ENCODE measurements around the gene SNX25.

Gene SNX25

DNA sequence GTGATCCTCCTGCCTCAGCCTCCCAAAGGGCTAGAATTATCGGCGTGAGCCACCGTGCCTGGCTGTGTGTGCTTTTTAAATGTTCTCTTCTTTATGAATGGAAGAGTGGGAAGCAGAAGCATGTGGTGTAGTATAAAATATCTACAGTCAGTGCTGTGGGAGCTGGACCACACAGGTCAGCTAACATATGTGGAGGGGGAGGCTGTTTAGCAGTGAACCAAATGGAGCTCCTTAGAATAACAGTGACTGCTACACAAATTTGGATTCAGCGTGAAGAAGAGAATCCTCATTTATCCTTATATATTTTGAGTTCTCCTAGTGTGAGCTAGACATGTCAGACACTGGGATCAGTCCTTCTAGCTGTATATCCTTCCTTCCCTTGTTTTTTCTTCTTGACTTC is 3.2 kb downstream of the SNX25 start:
- TF ChIP-seq POLR2A (IDR thresholded peaks at IDR 0.05; ENCODE audit: low read depth, low read length) (no peak), POU2F2 (IDR thresholded peaks at IDR 0.05; ENCODE audit: low read depth, low read length) (no peak), PAX5 (IDR thresholded peaks at IDR 0.05; ENCODE audit: insufficient read depth, low read length, severe bottlenecking) (no peak), POLR2AphosphoS5 (IDR thresholded peaks at IDR 0.05; ENCODE audit: low read depth, low read length) (no peak), TAF1 (IDR thresholded peaks at IDR 0.05; ENCODE audit: low read depth, low read length) (no peak), SPI1 (IDR thresholded peaks at IDR 0.05; ENCODE audit: low read depth, low read length) (no peak)
- no peak for DNase-seq (ENCODE audit: insufficient read length, low spot score)
- FAIRE-seq: no peak

DNA sequence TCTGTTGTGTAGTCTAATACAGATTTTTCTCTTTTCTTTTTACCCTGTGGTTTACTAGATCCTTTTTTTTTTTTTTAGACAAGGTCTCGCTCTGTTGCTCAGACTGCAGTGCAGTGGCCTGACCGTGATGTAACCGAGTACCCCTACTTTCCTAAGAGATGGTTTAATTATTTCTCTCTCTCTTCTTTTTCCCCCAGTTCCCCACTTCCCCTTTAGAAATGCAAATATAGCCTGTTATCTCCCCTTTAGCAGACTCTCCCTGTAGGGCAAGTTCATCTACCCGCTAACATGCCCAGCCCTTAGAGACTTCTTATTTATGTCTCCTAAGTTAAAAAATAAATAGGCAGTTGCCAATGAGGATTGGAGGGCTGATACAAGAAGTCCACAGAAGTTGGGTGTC is 4.5 kb downstream of the SNX25 start:
- FAIRE-seq (no peak), DNase-seq (ENCODE audit: insufficient read length, low spot score) (peak; percentile 39)
- TF ChIP-seq SPI1 (IDR thresholded peaks at IDR 0.05; ENCODE audit: low read depth, low read length): peak; percentile 95
- TF ChIP-seq PAX5 (IDR thresholded peaks at IDR 0.05; ENCODE audit: insufficient read depth, low read length, severe bottlenecking): peak; percentile 88
- TF ChIP-seq TAF1 (IDR thresholded peaks at IDR 0.05; ENCODE audit: low read depth, low read length): no peak
- TF ChIP-seq POU2F2 (IDR thresholded peaks at IDR 0.05; ENCODE audit: low read depth, low read length): 0 out of 2 replicates have a peak, but pooled peaks have one; percentile 45
- TF ChIP-seq POLR2AphosphoS5 (IDR thresholded peaks at IDR 0.05; ENCODE audit: low read depth, low read length): 0 out of 2 replicates have a peak, but pooled peaks have one; percentile 10

DNA sequence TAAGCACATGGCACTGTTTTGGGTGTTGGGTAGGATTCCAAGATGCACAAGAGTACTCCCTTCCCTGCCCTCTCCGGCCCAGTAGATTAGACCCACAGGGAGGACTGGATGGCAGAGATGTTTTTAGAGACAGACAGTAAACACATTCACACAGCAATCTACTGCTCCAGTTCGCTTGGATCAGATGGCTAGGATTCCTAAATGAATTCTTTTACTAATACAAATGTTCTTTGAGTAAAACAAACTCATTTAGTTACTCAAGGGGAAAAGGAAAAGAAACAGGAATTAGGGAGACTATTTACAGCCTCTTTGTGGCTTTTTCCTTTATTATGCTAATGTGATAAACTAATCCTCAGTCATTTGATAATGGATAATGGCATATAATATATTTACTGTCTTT is 5.9 kb downstream of the SNX25 start:
- no peak for FAIRE-seq
- no peak for TF ChIP-seq PAX5 (IDR thresholded peaks at IDR 0.05; ENCODE audit: insufficient read depth, low read length, severe bottlenecking)
- no peak for TF ChIP-seq POU2F2 (IDR thresholded peaks at IDR 0.05; ENCODE audit: low read depth, low read length)
- DNase-seq (ENCODE audit: insufficient read length, low spot score): no peak

DNA sequence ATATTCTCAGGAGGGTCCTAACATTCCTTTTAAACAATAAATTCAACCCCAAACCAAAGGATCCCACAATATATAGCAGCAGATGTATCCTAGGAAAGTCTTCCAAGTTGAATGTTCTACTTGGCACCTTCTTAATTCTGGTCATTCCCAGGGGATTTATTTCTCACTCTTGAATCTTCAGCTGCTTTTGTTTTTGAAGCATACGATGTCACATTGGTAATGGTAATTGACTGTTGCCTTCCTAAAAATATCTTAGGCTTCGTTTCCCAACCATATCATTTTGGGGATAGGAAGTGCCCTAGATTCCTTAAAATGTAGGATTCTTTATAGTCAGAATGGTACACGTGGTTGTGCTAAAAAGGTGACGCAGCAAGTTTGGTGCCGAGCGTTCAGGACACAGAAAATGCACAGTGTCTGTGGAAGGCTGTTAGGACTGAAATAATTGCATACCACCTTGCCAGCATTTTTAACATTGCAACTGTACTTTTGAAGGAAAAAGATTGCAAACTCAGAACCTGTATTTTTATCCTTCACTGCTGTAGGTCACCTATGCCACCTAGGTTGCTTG is 8.1 kb downstream of the SNX25 start:
- TF ChIP-seq TAF1 (IDR thresholded peaks at IDR 0.05; ENCODE audit: low read depth, low read length) (no peak), POU2F2 (IDR thresholded peaks at IDR 0.05; ENCODE audit: low read depth, low read length) (no peak), PAX5 (IDR thresholded peaks at IDR 0.05; ENCODE audit: insufficient read depth, low read length, severe bottlenecking) (no peak)
- FAIRE-seq (no peak), DNase-seq (ENCODE audit: insufficient read length, low spot score) (no peak)

DNA sequence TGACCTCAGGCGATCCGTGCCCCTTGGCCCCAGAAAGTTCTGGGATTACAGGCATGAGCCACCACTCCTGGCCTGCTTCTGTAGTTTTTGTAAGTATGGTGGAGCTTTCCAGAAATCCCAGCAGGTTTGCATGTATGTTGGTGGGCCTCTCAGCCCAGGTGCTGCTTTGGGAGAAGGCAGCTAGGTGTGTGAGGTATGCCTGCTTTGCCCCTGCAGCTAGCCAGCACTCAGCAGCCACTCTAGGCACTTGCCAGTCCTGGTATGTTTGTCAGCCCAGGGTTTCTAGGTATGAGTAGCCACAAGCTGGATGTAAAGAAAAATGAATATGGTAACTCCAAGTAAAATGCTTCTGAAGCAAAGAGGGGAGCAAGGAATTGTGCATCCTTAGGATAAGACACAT is 8.9 kb downstream of the SNX25 start:
- no peak for DNase-seq (ENCODE audit: insufficient read length, low spot score)
- no peak for FAIRE-seq
- TF ChIP-seq POLR2AphosphoS5 (IDR thresholded peaks at IDR 0.05; ENCODE audit: low read depth, low read length): no peak
- TF ChIP-seq PAX5 (IDR thresholded peaks at IDR 0.05; ENCODE audit: insufficient read depth, low read length, severe bottlenecking): no peak
- no peak for TF ChIP-seq SPI1 (IDR thresholded peaks at IDR 0.05; ENCODE audit: low read depth, low read length)
- no peak for TF ChIP-seq POU2F2 (IDR thresholded peaks at IDR 0.05; ENCODE audit: low read depth, low read length)
- TF ChIP-seq TAF1 (IDR thresholded peaks at IDR 0.05; ENCODE audit: low read depth, low read length): no peak

DNA sequence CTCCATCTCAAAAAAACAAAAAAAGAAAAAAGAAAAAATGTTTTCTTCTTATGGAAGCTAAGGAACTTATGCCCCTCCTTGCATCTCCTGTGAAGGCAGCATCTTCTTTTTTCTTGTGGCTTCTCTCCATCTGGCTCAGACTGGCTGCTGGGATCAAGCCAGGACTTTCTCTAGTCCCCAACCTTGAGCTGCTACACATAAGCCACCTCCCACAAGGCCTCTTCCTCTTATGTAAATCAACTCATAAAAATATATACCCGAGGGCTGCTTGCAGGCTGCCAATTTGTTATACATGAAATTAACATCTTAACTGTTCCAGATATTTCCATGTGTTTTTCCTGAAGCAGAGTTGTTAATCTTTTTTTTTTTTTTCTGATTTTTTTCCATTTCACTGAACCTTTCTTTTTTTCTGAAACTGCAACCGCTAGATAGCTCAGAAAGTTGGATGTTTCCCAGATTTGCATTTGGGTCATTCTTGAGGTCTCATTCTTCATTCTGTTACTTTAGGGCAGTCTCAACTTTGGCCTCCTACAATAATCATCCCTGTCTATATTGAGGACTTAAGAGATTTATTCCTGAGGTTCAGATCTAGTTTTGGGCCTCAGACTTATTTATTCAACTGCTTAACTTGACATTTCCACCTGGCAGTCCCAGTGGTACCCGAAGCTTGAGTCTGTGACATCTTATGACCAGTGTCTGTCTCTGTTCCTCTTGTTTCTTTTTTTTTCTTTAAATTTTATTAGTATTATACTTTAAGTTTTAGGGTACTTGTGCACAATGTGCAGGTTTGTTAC is 10.3 kb downstream of the SNX25 start:
- no peak for DNase-seq (ENCODE audit: insufficient read length, low spot score)
- FAIRE-seq: peak; percentile 20
- TF ChIP-seq POU2F2 (IDR thresholded peaks at IDR 0.05; ENCODE audit: low read depth, low read length): no peak
- no peak for TF ChIP-seq TAF1 (IDR thresholded peaks at IDR 0.05; ENCODE audit: low read depth, low read length)
- no peak for TF ChIP-seq POLR2A (IDR thresholded peaks at IDR 0.05; ENCODE audit: low read depth, low read length)
- TF ChIP-seq PAX5 (IDR thresholded peaks at IDR 0.05; ENCODE audit: insufficient read depth, low read length, severe bottlenecking): no peak
- TF ChIP-seq POLR2AphosphoS5 (IDR thresholded peaks at IDR 0.05; ENCODE audit: low read depth, low read length): no peak
- peak; percentile 59 for TF ChIP-seq SPI1 (IDR thresholded peaks at IDR 0.05; ENCODE audit: low read depth, low read length)

DNA sequence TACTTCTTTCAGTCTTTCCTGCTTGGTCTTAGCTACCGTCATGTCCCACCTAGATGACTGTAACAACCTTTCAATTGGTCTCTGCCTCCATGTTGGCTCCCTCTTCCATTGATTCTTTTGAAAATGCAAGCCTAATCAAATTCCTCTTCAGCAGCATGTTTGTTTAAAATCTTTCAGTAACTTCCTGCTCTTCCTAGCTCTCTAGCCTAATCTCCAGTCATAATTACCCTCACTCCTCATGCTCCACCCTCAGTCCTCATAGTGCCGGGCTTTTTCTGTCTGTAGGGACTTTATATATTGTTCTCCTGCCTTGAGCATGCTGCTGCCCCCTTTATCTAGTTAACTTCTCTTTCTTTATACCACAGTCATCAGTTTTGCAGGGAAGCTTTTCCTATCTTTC is 12.1 kb downstream of the SNX25 start:
- DNase-seq (ENCODE audit: insufficient read length, low spot score) (no peak), FAIRE-seq (no peak)
- no peak for TF ChIP-seq TAF1 (IDR thresholded peaks at IDR 0.05; ENCODE audit: low read depth, low read length)
- TF ChIP-seq POLR2A (IDR thresholded peaks at IDR 0.05; ENCODE audit: low read depth, low read length): no peak
- no peak for TF ChIP-seq POU2F2 (IDR thresholded peaks at IDR 0.05; ENCODE audit: low read depth, low read length)
- no peak for TF ChIP-seq PAX5 (IDR thresholded peaks at IDR 0.05; ENCODE audit: insufficient read depth, low read length, severe bottlenecking)
- no peak for TF ChIP-seq POLR2AphosphoS5 (IDR thresholded peaks at IDR 0.05; ENCODE audit: low read depth, low read length)
- no peak for TF ChIP-seq SPI1 (IDR thresholded peaks at IDR 0.05; ENCODE audit: low read depth, low read length)

DNA sequence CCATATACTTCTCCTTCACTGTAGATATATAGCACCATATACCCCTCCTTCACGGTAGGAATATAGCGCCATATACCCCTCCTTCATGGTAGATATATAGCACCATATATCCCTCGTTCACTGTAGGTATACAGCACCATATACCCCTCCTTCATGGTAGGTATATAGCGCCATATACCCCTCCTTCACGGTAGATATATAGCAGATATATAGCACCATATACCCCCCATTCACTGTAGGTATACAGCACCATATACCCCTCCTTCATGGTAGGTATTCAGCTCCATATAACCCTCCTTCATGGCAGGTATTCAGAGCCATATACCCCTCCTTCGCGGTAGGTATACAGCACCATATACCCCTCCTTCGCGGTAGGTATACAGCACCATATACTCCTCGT is 12.5 kb downstream of the SNX25 start:
- TF ChIP-seq PAX5 (IDR thresholded peaks at IDR 0.05; ENCODE audit: insufficient read depth, low read length, severe bottlenecking): no peak
- no peak for TF ChIP-seq POLR2AphosphoS5 (IDR thresholded peaks at IDR 0.05; ENCODE audit: low read depth, low read length)
- no peak for TF ChIP-seq TAF1 (IDR thresholded peaks at IDR 0.05; ENCODE audit: low read depth, low read length)
- no peak for TF ChIP-seq POU2F2 (IDR thresholded peaks at IDR 0.05; ENCODE audit: low read depth, low read length)
- TF ChIP-seq SPI1 (IDR thresholded peaks at IDR 0.05; ENCODE audit: low read depth, low read length): no peak
- TF ChIP-seq POLR2A (IDR thresholded peaks at IDR 0.05; ENCODE audit: low read depth, low read length): no peak
- no peak for DNase-seq (ENCODE audit: insufficient read length, low spot score)
- FAIRE-seq: no peak

DNA sequence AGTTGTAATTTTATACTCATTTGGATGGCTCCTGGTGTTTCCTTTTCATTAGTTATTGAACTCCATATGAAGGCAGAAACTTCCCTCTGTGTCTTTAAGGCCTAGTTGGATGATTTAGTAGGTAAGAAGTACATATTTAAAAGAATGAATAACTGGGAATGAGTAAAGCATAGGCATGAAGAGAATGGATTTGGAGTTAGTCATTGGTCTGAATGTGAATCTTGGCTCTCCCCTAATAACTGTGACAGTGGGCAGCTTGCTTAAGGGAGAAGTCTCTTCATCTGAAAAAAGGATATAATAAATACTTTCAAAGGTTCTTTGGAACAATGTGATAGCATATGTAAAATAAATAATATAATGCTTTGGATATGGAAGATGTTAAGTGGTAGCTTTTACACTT is 13.2 kb downstream of the SNX25 start:
- no peak for DNase-seq (ENCODE audit: insufficient read length, low spot score)
- no peak for FAIRE-seq

DNA sequence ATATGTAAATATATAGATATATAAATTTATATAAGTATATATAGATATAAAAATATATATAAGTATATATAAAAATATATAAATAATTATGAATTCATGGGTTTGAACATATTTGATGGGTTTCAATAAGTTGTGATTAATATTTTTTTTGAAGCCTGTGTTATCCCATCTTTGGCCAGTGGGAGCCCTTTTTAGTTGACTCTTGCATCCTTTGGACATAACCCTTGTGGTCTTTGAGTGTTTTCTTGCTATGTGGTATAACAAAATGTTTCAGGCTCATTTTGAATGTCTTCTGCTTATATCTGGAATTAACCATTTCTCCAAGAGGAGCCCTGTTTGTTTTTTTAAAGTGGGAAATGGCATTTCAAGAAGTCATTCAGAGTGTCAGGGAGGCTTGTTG is 15.2 kb downstream of the SNX25 start:
- no peak for FAIRE-seq

More for the DNA sequence above, 13.2 kb downstream of the SNX25 start:
- TF ChIP-seq PAX5 (IDR thresholded peaks at IDR 0.05; ENCODE audit: insufficient read depth, low read length, severe bottlenecking) (no peak), SPI1 (IDR thresholded peaks at IDR 0.05; ENCODE audit: low read depth, low read length) (no peak), POLR2AphosphoS5 (IDR thresholded peaks at IDR 0.05; ENCODE audit: low read depth, low read length) (no peak), TAF1 (IDR thresholded peaks at IDR 0.05; ENCODE audit: low read depth, low read length) (no peak), POU2F2 (IDR thresholded peaks at IDR 0.05; ENCODE audit: low read depth, low read length) (no peak), POLR2A (IDR thresholded peaks at IDR 0.05; ENCODE audit: low read depth, low read length) (no peak)

More for the DNA sequence above, 15.2 kb downstream of the SNX25 start:
- TF ChIP-seq TAF1 (IDR thresholded peaks at IDR 0.05; ENCODE audit: low read depth, low read length) (no peak), POLR2AphosphoS5 (IDR thresholded peaks at IDR 0.05; ENCODE audit: low read depth, low read length) (no peak), PAX5 (IDR thresholded peaks at IDR 0.05; ENCODE audit: insufficient read depth, low read length, severe bottlenecking) (no peak), SPI1 (IDR thresholded peaks at IDR 0.05; ENCODE audit: low read depth, low read length) (no peak), POU2F2 (IDR thresholded peaks at IDR 0.05; ENCODE audit: low read depth, low read length) (no peak), POLR2A (IDR thresholded peaks at IDR 0.05; ENCODE audit: low read depth, low read length) (no peak)
- no peak for DNase-seq (ENCODE audit: insufficient read length, low spot score)
